ENCODE results near the gene USP2.
"Not testable (repeated sequence)": the region's sequence is repeated elsewhere in the genome, so short reads cannot be mapped to it uniquely, and the experiment has no call there.

USP2 gene

GRCh38 chr11:119410501-119410900, 29.0 kb upstream of the USP2 start:
- no peak for DNase-seq (ENCODE audit: low read depth in 1 of 2, low spot score in 1 of 2)
- no peaks in the 10 kb centered on the region for H3K27me3 ChIP-seq (ENCODE audit: insufficient read depth, poor library complexity, severe bottlenecking)
- TF ChIP-seq SPI1 (IDR thresholded peaks at IDR 0.05; ENCODE audit: borderline replicate concordance, low read depth) (no peak), GABPA (IDR thresholded peaks at IDR 0.05; ENCODE audit: low read depth) (no peak), POLR2AphosphoS5 (IDR thresholded peaks at IDR 0.05; ENCODE audit: low read depth) (no peak)
- TF ChIP-seq, protein P1, sequence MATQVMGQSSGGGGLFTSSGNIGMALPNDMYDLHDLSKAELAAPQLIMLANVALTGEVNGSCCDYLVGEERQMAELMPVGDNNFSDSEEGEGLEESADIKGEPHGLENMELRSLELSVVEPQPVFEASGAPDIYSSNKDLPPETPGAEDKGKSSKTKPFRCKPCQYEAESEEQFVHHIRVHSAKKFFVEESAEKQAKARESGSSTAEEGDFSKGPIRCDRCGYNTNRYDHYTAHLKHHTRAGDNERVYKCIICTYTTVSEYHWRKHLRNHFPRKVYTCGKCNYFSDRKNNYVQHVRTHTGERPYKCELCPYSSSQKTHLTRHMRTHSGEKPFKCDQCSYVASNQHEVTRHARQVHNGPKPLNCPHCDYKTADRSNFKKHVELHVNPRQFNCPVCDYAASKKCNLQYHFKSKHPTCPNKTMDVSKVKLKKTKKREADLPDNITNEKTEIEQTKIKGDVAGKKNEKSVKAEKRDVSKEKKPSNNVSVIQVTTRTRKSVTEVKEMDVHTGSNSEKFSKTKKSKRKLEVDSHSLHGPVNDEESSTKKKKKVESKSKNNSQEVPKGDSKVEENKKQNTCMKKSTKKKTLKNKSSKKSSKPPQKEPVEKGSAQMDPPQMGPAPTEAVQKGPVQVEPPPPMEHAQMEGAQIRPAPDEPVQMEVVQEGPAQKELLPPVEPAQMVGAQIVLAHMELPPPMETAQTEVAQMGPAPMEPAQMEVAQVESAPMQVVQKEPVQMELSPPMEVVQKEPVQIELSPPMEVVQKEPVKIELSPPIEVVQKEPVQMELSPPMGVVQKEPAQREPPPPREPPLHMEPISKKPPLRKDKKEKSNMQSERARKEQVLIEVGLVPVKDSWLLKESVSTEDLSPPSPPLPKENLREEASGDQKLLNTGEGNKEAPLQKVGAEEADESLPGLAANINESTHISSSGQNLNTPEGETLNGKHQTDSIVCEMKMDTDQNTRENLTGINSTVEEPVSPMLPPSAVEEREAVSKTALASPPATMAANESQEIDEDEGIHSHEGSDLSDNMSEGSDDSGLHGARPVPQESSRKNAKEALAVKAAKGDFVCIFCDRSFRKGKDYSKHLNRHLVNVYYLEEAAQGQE (IDR thresholded peaks at IDR 0.05; ENCODE audit: insufficient replicate concordance, low read depth), result no peak
- TF ChIP-seq, protein P2, sequence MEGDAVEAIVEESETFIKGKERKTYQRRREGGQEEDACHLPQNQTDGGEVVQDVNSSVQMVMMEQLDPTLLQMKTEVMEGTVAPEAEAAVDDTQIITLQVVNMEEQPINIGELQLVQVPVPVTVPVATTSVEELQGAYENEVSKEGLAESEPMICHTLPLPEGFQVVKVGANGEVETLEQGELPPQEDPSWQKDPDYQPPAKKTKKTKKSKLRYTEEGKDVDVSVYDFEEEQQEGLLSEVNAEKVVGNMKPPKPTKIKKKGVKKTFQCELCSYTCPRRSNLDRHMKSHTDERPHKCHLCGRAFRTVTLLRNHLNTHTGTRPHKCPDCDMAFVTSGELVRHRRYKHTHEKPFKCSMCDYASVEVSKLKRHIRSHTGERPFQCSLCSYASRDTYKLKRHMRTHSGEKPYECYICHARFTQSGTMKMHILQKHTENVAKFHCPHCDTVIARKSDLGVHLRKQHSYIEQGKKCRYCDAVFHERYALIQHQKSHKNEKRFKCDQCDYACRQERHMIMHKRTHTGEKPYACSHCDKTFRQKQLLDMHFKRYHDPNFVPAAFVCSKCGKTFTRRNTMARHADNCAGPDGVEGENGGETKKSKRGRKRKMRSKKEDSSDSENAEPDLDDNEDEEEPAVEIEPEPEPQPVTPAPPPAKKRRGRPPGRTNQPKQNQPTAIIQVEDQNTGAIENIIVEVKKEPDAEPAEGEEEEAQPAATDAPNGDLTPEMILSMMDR (IDR thresholded peaks at IDR 0.05; ENCODE audit: insufficient read depth, low read length), result no peak
- H3K4me3 ChIP-seq (replicated peaks; ENCODE audit: insufficient read depth, low read length), result no peak overlapping the region
- no peak overlapping the region for H3K27ac ChIP-seq (replicated peaks)

DNA sequence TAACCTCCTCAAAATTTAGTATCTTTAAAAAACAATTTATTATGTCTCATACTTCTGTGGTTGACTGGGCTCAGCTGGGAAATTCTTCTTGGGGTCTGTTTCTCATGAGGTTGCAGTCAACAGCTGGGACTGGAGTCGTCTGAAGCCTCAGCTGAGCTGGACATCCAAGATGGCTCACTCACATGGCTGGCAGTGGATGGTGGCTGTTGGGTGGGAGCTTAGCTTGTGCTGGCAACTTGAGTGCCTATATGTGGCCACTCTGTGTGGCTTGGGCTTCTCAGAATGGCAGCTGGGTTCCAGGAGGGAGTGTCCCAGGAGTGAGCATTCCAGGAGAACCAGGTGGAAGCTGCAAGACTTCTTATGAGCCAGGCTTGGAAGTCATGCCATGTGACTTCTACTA, 28.2 kb upstream of the USP2 start:
- TF ChIP-seq SPI1 (IDR thresholded peaks at IDR 0.05; ENCODE audit: borderline replicate concordance, low read depth) (no peak), POLR2AphosphoS5 (IDR thresholded peaks at IDR 0.05; ENCODE audit: low read depth) (no peak), GABPA (IDR thresholded peaks at IDR 0.05; ENCODE audit: low read depth) (no peak)
- TF ChIP-seq, protein P2 (IDR thresholded peaks at IDR 0.05; ENCODE audit: insufficient read depth, low read length), result no peak
- TF ChIP-seq, protein P1 (IDR thresholded peaks at IDR 0.05; ENCODE audit: insufficient replicate concordance, low read depth), result no peak
- DNase-seq (ENCODE audit: low read depth in 1 of 2, low spot score in 1 of 2), result no peak
- Histone ChIP-seq H3K4me3 (replicated peaks; ENCODE audit: insufficient read depth, low read length) (no peak overlapping the region), H3K27me3 (ENCODE audit: insufficient read depth, poor library complexity, severe bottlenecking) (no peaks in the 10 kb centered on the region), H3K27ac (replicated peaks) (no peak overlapping the region)

- TF ChIP-seq, protein P1 (IDR thresholded peaks at IDR 0.05; ENCODE audit: insufficient replicate concordance, low read depth), result no peak
- TF ChIP-seq GABPA (IDR thresholded peaks at IDR 0.05; ENCODE audit: low read depth), result no peak
- no peak for TF ChIP-seq POLR2AphosphoS5 (IDR thresholded peaks at IDR 0.05; ENCODE audit: low read depth)
- TF ChIP-seq SPI1 (IDR thresholded peaks at IDR 0.05; ENCODE audit: borderline replicate concordance, low read depth), result no peak
- TF ChIP-seq, protein P2 (IDR thresholded peaks at IDR 0.05; ENCODE audit: insufficient read depth, low read length), result no peak
- no peaks in the 10 kb centered on the region for H3K27me3 ChIP-seq (ENCODE audit: insufficient read depth, poor library complexity, severe bottlenecking)
- no peak for DNase-seq (ENCODE audit: low read depth in 1 of 2, low spot score in 1 of 2)
- H3K27ac ChIP-seq (replicated peaks), result no peak overlapping the region
- no peak overlapping the region for H3K4me3 ChIP-seq (replicated peaks; ENCODE audit: insufficient read depth, low read length)
Measured at GRCh38 chr11:119406005-119406404, 24.5 kb upstream of the USP2 start.

- not testable (repeated sequence) for H3K4me3 ChIP-seq (replicated peaks; ENCODE audit: insufficient read depth, low read length); H3K27ac ChIP-seq (replicated peaks); DNase-seq (ENCODE audit: low read depth in 1 of 2, low spot score in 1 of 2); H3K27me3 ChIP-seq (ENCODE audit: insufficient read depth, poor library complexity, severe bottlenecking)
Measured at GRCh38 chr11:119405448-119405847, 24.0 kb upstream of the USP2 start.

Measured in HL-60 (cell line).